Measurements from ENCODE around the gene POU6F2.

DNA sequence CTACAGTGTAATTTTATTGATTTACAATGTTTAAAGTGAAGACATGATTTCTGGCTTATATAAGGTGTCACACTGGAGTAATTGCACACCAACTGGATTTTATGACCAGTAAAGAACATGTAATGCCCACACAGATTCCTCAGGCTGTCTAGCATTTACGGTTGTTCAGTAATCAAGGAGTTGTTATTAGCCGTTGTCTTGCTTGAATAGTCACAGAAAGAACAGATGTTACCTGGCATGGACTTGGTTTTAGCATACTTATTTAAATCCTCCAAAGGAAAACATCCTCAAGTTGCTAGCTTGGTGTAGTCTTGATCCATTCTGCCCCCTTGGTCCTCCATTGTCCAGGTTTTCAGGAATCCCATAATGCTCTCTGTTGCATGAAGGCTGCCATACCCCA is 65.8 kb downstream of the POU6F2 start:
- TF ChIP-seq, protein P1, sequence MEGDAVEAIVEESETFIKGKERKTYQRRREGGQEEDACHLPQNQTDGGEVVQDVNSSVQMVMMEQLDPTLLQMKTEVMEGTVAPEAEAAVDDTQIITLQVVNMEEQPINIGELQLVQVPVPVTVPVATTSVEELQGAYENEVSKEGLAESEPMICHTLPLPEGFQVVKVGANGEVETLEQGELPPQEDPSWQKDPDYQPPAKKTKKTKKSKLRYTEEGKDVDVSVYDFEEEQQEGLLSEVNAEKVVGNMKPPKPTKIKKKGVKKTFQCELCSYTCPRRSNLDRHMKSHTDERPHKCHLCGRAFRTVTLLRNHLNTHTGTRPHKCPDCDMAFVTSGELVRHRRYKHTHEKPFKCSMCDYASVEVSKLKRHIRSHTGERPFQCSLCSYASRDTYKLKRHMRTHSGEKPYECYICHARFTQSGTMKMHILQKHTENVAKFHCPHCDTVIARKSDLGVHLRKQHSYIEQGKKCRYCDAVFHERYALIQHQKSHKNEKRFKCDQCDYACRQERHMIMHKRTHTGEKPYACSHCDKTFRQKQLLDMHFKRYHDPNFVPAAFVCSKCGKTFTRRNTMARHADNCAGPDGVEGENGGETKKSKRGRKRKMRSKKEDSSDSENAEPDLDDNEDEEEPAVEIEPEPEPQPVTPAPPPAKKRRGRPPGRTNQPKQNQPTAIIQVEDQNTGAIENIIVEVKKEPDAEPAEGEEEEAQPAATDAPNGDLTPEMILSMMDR (IDR thresholded peaks at IDR 0.05) = no peak
- TF ChIP-seq POLR2A (IDR thresholded peaks at IDR 0.05) = no peak
